Measurements from ENCODE around the gene PTH1R.

Gene PTH1R

DNA sequence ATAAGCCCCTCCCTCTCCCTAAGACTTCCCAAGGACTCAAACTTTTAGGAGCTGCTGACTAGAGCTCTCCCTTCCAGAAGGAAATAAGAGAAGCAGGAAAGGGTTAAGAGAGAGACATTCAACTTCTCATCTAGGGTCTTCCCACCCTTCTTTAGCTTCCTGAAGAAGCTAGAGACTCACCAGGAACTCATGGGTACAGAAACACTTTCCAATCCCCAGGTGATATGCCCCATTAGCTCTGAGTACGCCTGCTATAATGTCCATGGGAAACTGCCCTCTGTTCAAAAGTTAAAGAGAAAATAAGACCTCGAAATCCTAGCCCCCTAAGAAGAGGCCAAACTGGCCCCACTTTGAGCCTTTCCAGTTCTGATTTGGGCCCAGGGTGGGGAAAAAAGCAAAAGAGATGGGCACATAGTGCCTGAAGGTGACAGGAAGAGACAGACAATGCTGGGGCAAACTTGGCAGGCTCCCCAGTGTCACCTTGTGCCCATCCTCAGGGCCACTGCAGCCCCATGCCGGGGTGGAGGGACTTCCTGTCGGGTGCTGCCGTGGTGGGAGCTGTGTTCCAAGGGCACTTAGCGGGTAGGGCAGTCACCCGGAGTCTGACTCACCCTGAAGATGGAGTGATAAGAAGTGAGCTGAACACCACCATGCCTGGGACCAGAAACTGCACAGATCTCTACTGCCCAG lies 69.5 kb downstream of the PTH1R start:
- DNase-seq (ENCODE audit: low read depth in 2 of 2): peak; percentile 47 to 61

DNA sequence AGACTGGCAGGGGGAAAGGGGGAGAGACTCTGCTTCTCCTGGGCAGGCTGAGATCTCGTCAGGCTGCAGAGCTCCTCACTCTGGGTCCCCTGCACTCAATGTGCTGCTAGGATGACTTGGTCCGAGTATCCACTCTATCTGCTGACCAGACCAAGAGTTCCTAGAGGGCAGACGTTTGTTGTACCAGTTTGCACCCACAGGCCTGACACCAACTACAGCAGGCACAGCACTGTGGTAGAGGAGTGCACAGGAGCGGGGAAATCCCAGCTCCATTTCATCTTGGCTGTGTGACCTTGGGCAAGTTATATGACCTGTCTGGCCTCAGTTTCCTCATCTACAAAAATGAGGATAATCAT lies 70.0 kb downstream of the PTH1R start:
- DNase-seq (ENCODE audit: low read depth in 2 of 2): no peak

DNA sequence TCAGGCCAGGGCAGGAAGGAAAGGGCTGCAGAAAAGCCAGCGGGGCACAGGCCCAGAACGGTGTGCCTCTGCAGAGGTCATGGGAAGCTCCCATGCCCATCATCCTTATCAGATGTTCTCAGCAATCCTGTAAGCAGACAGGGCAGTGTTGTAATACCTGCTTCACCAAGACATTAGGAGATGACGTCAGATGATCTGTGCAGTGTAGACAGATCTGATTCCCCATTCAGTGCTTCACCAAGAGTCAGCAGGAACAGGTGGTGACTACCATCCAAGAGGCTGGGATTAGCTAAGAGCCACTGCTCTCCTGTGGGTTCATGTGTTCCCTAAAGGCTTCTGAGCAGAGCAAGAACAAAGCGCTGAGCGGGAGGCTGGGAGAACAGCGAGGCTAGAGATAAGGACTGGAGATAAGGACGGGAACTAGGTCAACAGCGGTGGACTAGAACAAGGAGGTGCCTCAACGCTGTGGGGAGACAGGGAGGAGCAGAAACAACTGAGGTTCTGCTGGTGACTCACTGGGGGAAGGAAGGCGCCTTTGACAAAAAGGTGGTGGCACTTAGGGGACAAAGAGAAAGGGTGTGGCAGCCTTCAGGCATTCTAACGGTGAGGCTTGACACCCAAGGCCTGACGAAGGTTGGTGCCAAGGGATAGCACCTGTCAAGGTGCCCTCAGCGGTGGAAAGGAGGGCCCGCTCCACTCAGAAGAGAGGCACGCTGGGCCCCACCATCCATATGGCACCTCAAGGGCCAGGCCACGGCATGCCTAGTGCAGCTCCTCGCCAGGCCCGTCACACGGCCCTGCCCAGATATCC lies 70.7 kb downstream of the PTH1R start:
- DNase-seq (ENCODE audit: low read depth in 2 of 2): peak; percentile 40 to 52

DNA sequence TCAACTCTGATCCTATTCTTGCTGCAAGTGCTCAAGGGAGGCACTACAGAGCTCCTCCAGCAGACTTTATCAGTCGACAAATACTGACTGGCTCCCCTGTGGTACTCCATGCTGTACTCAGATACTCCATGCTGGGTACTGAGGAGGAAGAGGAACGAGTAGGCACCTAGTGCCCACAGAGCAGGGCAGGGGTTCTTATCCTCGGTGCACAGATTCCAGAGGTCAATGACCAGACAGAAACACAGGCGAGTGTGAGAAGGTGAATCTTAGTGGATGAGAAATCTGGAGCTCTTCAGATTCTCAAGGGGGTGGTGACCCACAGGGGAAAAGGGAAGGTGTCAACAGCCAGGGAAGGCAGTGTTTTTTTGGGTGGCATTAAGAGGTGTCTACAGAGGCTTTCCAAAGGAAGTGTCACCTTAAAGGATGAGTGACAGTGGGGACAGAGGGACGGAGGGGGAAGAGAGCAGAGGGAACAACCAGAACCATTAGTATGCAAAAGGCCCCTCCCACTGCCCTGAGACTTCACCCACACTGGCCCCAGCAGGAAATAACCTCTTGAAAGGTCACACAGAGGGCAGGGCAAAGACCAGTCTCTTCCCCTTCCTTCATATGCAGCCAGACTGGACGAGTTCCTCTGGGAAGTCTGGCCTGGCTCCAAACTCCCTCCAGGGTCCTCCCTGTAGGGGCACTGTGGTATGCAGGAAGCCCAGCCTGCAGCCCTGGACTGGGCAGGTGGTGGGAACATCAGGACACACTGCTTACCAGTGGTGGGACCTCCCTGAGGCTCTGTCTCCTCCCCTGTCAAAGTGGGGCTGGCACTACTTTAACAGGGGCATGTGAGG lies 71.5 kb downstream of the PTH1R start:
- no peak for DNase-seq (ENCODE audit: low read depth in 2 of 2)

DNA sequence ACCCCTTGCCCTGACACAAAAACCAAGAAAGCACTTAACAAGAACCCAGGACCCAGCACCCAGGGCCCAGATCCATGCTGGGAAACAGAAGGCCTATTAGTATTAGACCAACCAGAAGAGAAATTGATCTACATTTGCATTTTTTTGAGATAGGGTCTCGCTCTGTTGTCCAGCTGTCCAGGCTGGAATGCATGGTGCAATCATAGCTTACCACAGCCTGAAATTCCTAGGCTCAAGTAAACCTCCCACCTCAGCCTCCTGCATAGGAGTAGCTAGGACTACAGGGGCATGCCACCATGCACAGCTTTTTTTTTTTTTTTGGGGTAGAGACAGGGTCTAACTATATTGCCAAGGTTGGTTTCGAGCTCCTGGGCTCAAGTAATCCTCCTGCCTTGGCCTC lies 72.7 kb downstream of the PTH1R start:
- no peak for DNase-seq (ENCODE audit: low read depth in 2 of 2)

DNA sequence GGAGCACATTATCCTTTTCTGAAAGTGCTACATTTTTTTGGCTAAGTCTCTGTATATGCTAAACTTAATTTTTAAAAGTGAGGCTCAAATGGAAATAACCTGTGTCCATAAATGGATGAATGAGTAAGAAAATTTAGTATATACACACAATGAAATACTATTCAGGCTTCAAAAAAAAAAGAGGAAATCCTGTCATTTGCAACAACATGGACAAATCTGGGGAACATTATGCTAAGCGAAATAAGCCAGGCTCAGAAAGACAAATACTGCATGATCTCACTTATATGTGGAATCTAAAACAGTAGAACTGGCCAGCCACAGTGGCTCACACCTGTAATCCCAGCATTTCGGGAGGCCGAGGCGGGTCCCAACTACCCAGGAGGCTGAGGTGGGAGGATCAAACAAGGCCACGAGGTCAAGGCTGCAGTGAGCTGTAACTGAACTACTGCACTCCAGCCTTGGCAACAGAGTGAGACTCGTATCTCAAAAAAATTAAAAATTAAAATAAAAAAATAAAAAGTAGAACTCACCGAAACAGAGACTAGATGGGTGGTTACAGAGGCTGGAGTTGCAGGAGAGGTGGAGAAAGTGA lies 73.2 kb downstream of the PTH1R start:
- DNase-seq (ENCODE audit: low read depth in 2 of 2): no peak

DNA sequence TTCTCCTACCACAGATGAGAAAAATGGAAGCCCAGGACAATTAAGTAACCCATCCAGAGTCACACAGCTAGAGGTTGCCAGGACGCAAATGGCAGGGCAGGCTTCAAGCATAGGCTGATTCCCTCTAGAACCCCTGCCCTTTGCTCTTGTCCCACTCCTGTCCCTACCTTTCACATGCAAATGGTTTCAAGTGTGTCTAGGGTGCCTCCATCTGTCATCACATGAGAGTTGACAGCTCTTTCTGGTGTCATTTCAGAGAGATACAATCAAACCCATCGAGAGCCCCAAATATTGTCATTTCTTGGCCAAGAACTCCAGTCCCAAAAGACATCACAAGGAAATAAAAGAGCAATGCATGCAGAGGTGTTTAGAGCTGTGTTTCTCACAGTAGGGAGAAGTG lies 75.3 kb downstream of the PTH1R start:
- DNase-seq (ENCODE audit: low read depth in 2 of 2): no peak
